ENCODE data around the gene PDE3B. TPM values are rescaled to one million over a fixed set of nuclear protein-coding genes. Genes with fewer than 3 reads are reported as not detected.
A peak's percentile ranks its signal among the peaks of the same experiment; 100 is the strongest.

The PDE3B gene
- total and polyA plus RNA-seq, 2 of the 4 experiments (the other 2 are of a cell fraction) = 0.21 to 1.3 TPM

DNA sequence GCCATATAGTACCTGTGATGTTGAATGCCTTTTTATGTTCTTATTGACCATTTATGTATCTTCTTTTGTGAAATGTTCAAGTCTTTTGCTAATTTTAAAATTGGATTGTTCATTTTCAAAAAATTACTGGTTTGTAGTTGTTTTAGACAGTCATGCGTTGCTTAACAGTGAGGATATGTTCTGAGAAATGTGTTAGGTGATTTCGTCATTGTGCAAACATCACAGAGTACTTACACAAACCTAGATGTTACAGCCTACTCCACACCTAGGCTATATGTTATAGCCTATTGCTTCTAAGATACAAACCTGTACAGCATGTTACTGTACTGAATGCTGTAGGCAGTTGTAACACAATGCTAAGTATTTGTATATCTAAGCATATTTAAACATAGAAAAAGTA is 32.5 kb downstream of the PDE3B start:
- Histone ChIP-seq H3K36me3 (ENCODE audit: control insufficient read depth, insufficient read depth, low read length) (no peaks in the 10 kb centered on the region), H4K91ac (ENCODE audit: insufficient read depth, low read depth, low read length) (no peak overlapping the region), H3K14ac (replicated peaks; ENCODE audit: low read depth, low read length) (no peak overlapping the region), H4K20me1 (ENCODE audit: insufficient read depth, low read length) (no peaks in the 10 kb centered on the region), H4K5ac (ENCODE audit: low read depth, low read length) (no peak overlapping the region), H2AK5ac (ENCODE audit: low read depth, low read length) (no peak overlapping the region), H3K79me1 (ENCODE audit: low read depth in 1 of 2, low read length in 2 of 2) (no peaks in the 10 kb centered on the region), H3K56ac (ENCODE audit: extremely low read depth, insufficient read depth, low read length) (no peak overlapping the region), H2BK120ac (ENCODE audit: low read depth, low read length) (no peak overlapping the region), H2BK5ac (ENCODE audit: low read depth, low read length, poor library complexity, severe bottlenecking) (no peak overlapping the region), H2AFZ (replicated peaks; ENCODE audit: low read length, poor library complexity) (no peak overlapping the region), H2AK9ac (replicated peaks; ENCODE audit: low read depth, low read length, poor library complexity) (no peak overlapping the region), H3K18ac (ENCODE audit: low read depth, low read length) (no peak overlapping the region), H3K23ac (ENCODE audit: low read depth, low read length) (no peak overlapping the region), H2BK15ac (ENCODE audit: low read depth, low read length) (no peak overlapping the region), H3K4me3 (ENCODE audit: insufficient read depth, low read depth, low read length) (no peak overlapping the region), H3K9me1 (ENCODE audit: insufficient read depth, low read length) (no peaks in the 10 kb centered on the region; the same call in 1 of the 2 replicates), H3K27me3 (ENCODE audit: control insufficient read depth, insufficient read depth, low read length) (no peaks in the 10 kb centered on the region), H3K9ac (ENCODE audit: low read depth, low read length) (no peak overlapping the region), H2BK20ac (ENCODE audit: low read depth, low read length) (no peak overlapping the region), H3K4me1 (ENCODE audit: control insufficient read depth, insufficient read depth, low read length) (peaks cover 6% of the 10 kb centered on the region), H3K27ac (ENCODE audit: insufficient read depth, low read length) (no peak overlapping the region), H3K4ac (ENCODE audit: low read depth, low read length) (no peak overlapping the region), H4K8ac (ENCODE audit: low read depth in 2 of 2, low read length in 2 of 2) (no peak overlapping the region), H3K9me3 (ENCODE audit: control insufficient read depth, insufficient read depth, low read length) (no peaks in the 10 kb centered on the region), H3K4me2 (ENCODE audit: low read depth, low read length) (no peak overlapping the region)
- no CpG with 5 or more reads among the region's 2 CpGs for WGBS, 2 experiments (ENCODE audit: extremely low coverage in 2 of 2, insufficient read length in 1 of 2)
- ChIA-PET CTCF (no interaction called here), POLR2A (ENCODE audit: unreplicated experiment) (no interaction called here)
- no peak for ATAC-seq (ENCODE audit: low read depth)
- intact Hi-C loops (cut with micrococcal nuclease) = no loop called here
- no TSS peak for BruUV-seq (replicated peaks)
- no peak for DNase-seq
- dilution Hi-C loops (cut with HindIII; ENCODE audit: low sequenced_read_pairs, unreplicated experiment) = no loop called here
- in situ Hi-C loops (cut with MboI; ENCODE audit: low sequenced_read_pairs) = no loop called here
- TF ChIP-seq RCOR1 (IDR thresholded peaks at IDR 0.05; ENCODE audit: insufficient replicate concordance, low read length) (no peak), FOS (IDR thresholded peaks at IDR 0.05; ENCODE audit: low read depth, low read length) (no peak), CEBPB (IDR thresholded peaks at IDR 0.05; ENCODE audit: low read depth, low read length) (0 out of 2 replicates have a peak, but pooled peaks have one; percentile 8), RFX5 (IDR thresholded peaks at IDR 0.05; ENCODE audit: low read depth, low read length) (no peak)

Data from IMR-90 (cell line).